Measurements from ENCODE around the gene OR1Q1. TPM values are rescaled to one million over a fixed set of nuclear protein-coding genes. Genes with fewer than 3 reads are reported as not detected.

The OR1Q1 gene
- total RNA-seq, 4 donors from 2014 or later: not detected

DNA sequence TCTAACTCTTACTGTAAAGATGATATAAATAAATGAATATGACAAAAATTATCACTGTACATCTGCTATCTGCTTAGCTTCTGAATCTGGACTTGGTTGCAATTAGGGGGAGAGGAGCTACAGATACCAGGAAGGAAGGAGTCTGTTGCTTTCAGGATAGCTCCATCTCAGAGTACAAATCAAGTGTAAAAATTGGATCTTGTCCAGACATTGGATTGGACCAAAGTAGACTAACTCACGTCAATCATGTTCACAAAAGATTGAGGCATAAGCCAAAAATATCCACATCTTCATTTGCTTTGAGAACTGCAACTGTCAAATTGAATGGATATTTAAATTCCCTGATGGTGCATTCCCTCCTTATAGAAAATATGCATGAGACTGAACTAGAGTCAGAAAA is 8.8 kb upstream of the OR1Q1 start:
- Histone ChIP-seq H3K27ac (no peak overlapping the region), H3K9me3 (no peaks in the 10 kb centered on the region), H3K4me1 (no peaks in the 10 kb centered on the region), H3K4me3 (no peak overlapping the region), H3K27me3 (no peaks in the 10 kb centered on the region), H3K36me3 (no peaks in the 10 kb centered on the region)
- WGBS: 25% methylated on average over 1 of the region's 1 CpG
- TF ChIP-seq, protein P1, sequence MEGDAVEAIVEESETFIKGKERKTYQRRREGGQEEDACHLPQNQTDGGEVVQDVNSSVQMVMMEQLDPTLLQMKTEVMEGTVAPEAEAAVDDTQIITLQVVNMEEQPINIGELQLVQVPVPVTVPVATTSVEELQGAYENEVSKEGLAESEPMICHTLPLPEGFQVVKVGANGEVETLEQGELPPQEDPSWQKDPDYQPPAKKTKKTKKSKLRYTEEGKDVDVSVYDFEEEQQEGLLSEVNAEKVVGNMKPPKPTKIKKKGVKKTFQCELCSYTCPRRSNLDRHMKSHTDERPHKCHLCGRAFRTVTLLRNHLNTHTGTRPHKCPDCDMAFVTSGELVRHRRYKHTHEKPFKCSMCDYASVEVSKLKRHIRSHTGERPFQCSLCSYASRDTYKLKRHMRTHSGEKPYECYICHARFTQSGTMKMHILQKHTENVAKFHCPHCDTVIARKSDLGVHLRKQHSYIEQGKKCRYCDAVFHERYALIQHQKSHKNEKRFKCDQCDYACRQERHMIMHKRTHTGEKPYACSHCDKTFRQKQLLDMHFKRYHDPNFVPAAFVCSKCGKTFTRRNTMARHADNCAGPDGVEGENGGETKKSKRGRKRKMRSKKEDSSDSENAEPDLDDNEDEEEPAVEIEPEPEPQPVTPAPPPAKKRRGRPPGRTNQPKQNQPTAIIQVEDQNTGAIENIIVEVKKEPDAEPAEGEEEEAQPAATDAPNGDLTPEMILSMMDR (IDR thresholded peaks at IDR 0.05): no peak
- TF ChIP-seq POLR2AphosphoS5 (IDR thresholded peaks at IDR 0.05) (no peak), POLR2A (IDR thresholded peaks at IDR 0.05) (no peak), EP300 (IDR thresholded peaks at IDR 0.05) (no peak)
- no peak for DNase-seq (ENCODE audit: low spot score in 2 of 2)

DNA sequence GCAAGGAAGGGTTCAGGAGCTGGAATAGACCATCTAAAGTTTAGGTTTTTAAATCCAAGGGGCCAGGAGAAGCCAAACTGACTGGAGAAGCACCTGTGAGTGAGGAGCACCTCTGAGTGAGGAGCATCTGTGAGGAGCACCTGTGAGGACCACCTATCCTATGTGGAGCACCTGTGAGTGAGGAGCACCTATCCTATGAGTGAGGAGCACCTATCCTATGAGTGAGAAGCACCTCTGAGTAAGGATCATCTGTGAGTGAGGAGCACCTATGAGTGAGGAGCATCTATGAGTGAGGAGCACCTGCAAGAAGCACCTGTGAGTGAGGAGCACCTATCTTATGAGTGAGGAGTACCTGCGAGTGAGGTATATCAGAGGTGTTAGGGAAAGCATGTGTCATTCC is 8.0 kb upstream of the OR1Q1 start:
- Histone ChIP-seq H3K27me3 (no peaks in the 10 kb centered on the region), H3K27ac (no peak overlapping the region), H3K4me3 (no peak overlapping the region), H3K9me3 (no peaks in the 10 kb centered on the region), H3K4me1 (no peaks in the 10 kb centered on the region), H3K36me3 (no peaks in the 10 kb centered on the region)
- WGBS: 100% methylated on average over 1 of the region's 1 CpG
- DNase-seq (ENCODE audit: low spot score in 2 of 2): no peak
- TF ChIP-seq POLR2A (IDR thresholded peaks at IDR 0.05) (no peak), POLR2AphosphoS5 (IDR thresholded peaks at IDR 0.05) (no peak), EP300 (IDR thresholded peaks at IDR 0.05) (no peak)
- TF ChIP-seq, protein P1 (IDR thresholded peaks at IDR 0.05): no peak

DNA sequence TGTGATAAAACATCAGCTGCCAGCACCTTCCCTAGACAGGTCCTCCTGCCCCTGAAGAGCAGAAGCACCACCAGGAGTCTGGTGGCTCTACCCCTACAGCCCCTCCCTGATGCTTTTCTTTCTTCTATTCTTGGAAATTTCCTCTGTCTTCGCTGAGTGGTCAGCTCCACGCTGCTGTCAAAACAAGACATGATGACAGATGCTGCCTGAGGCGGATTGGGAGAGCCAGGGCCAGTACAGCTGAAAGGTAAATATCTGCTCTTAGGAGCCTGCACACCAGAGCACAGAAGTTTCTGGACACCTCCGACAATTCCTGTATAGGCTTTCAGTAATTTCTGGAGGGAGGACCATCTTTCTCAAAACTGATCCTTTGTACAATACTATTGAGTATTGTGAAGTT is 4.7 kb upstream of the OR1Q1 start:
- H3K36me3 ChIP-seq: no peaks in the 10 kb centered on the region
- H3K4me1 ChIP-seq: no peaks in the 10 kb centered on the region
- WGBS: 65% methylated on average over 4 of the region's 4 CpGs
- no peak overlapping the region for H3K27ac ChIP-seq
- DNase-seq (ENCODE audit: low spot score in 2 of 2): no peak
- H3K27me3 ChIP-seq: no peaks in the 10 kb centered on the region
- TF ChIP-seq EP300 (IDR thresholded peaks at IDR 0.05) (no peak), POLR2AphosphoS5 (IDR thresholded peaks at IDR 0.05) (no peak), POLR2A (IDR thresholded peaks at IDR 0.05) (no peak)
- TF ChIP-seq, protein P1 (IDR thresholded peaks at IDR 0.05): no peak
- H3K4me3 ChIP-seq: no peak overlapping the region
- no peaks in the 10 kb centered on the region for H3K9me3 ChIP-seq

DNA sequence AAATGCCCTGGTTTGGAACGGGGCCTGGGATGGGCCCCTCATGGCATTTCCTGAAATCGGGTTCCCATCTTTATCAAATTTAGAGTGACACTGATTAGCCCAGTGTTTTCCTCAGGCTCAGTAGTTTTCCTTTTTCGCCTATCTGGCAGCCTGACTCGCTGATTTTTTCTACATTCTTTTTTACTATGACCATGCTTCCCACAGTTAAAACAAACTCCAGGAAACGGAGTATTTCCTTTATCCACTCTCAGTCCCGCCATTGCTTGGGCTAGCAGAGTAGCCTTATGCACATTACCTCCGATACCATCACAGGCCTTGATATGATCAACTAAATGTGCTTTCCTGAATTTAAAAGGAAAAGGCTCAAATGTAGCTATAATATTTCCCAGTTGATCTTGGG is 5.5 kb downstream of the OR1Q1 start:
- no peak overlapping the region for H3K4me3 ChIP-seq
- no peaks in the 10 kb centered on the region for H3K36me3 ChIP-seq
- 74% methylated on average over 7 of the region's 7 CpGs for WGBS
- no peaks in the 10 kb centered on the region for H3K27me3 ChIP-seq
- no peaks in the 10 kb centered on the region for H3K4me1 ChIP-seq
- DNase-seq (ENCODE audit: low spot score in 2 of 2): no peak
- TF ChIP-seq POLR2A (IDR thresholded peaks at IDR 0.05): no peak
- no peaks in the 10 kb centered on the region for H3K9me3 ChIP-seq
- H3K27ac ChIP-seq: no peak overlapping the region

DNA sequence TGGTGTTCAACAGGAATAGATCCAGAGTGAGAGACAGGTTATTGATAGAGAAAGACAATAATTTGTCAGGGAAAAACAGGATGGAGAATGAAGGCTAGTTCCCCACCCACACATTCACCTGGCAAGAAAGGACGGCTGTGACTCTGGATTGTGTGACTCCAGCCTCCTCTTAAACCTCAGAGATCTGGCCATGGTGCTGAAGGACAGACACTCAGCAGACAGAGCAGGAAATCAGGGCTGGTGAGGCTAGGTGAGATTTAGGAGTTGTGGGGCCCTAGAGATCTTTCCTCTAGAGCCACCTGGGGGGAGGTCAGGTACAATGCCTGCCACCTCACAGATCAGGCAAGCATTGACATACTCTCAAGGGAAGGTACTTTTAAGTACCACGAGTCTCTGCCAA is 27.7 kb downstream of the OR1Q1 start:
- no peak for DNase-seq (ENCODE audit: low spot score in 2 of 2)
- no peak overlapping the region for H3K4me3 ChIP-seq
- H3K27me3 ChIP-seq: no peaks in the 10 kb centered on the region
- H3K4me1 ChIP-seq: no peaks in the 10 kb centered on the region
- 40% methylated on average over 2 of the region's 2 CpGs for WGBS
- no peaks in the 10 kb centered on the region for H3K9me3 ChIP-seq
- TF ChIP-seq, protein P1 (IDR thresholded peaks at IDR 0.05): no peak
- TF ChIP-seq POLR2AphosphoS5 (IDR thresholded peaks at IDR 0.05) (no peak), POLR2A (IDR thresholded peaks at IDR 0.05) (no peak), EP300 (IDR thresholded peaks at IDR 0.05) (no peak)
- H3K27ac ChIP-seq: no peak overlapping the region
- no peaks in the 10 kb centered on the region for H3K36me3 ChIP-seq

DNA sequence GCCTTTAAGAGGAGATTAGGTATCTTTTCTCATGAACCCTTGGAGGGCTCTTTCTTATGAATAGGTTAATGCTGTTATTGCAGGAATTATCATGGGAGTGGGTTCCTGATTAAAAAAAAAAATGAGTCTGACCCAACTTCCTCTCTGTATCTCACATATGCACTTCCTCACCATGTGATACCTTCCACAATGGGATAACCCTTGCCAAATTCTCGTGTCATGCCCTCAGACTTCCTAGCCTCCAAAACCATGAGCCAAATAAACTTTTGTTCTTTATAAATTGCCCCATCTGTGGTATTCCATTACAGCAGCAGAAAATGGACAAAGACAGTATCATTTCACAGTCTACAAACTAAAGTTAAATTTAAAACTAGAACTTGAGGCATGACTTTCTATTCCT is 41.8 kb downstream of the OR1Q1 start:
- TF ChIP-seq EP300 (IDR thresholded peaks at IDR 0.05) (no peak), POLR2A (IDR thresholded peaks at IDR 0.05) (no peak), POLR2AphosphoS5 (IDR thresholded peaks at IDR 0.05) (no peak)
- TF ChIP-seq, protein P1 (IDR thresholded peaks at IDR 0.05): no peak
- H3K9me3 ChIP-seq: no peaks in the 10 kb centered on the region
- DNase-seq (ENCODE audit: low spot score in 2 of 2): no peak
- no peaks in the 10 kb centered on the region for H3K4me1 ChIP-seq
- WGBS: 15% methylated on average over 1 of the region's 1 CpG
- H3K4me3 ChIP-seq: no peak overlapping the region
- no peaks in the 10 kb centered on the region for H3K36me3 ChIP-seq
- H3K27me3 ChIP-seq: no peaks in the 10 kb centered on the region
- no peak overlapping the region for H3K27ac ChIP-seq

Data from suprapubic skin (tissue), 4 donors.